ENCODE data around the gene FAM222A.

GRCh38 chr12:109776624-109777023 is 63.0 kb downstream of the FAM222A start:
- TF ChIP-seq EZH2 (IDR thresholded peaks at IDR 0.05) (no peak), POLR2AphosphoS5 (IDR thresholded peaks at IDR 0.05; ENCODE audit: borderline replicate concordance, low read depth, low read length) (no peak)
